NCI-H1694 (cell line): ENCODE data around the gene DSCAM.
A peak's percentile ranks its signal among the peaks of the same experiment; 100 is the strongest.

ENCODE experiments used
- DNase-seq: peaks from one replicate; lab custom pipeline; 2025; lab: John Stamatoyannopoulos, UW

Gene DSCAM

GRCh38 chr21:40652436-40652835 is 194.5 kb downstream of the DSCAM start:
- DNase-seq, result no peak

- no peak for DNase-seq
Measured at GRCh38 chr21:40647706-40648105, 199.3 kb downstream of the DSCAM start.

GRCh38 chr21:40646651-40647050 is 200.3 kb downstream of the DSCAM start:
- DNase-seq, result no peak

GRCh38 chr21:40641042-40641441 is 205.9 kb downstream of the DSCAM start:
- no peak for DNase-seq

- peak; percentile 30 for DNase-seq
Measured at GRCh38 chr21:40640266-40640789, 206.6 kb downstream of the DSCAM start.

GRCh38 chr21:40639616-40640194 is 207.3 kb downstream of the DSCAM start:
- peak; percentile 12 for DNase-seq

GRCh38 chr21:40638466-40639251 is 208.3 kb downstream of the DSCAM start:
- peak; percentile 87 for DNase-seq

- no peak for DNase-seq
Measured at GRCh38 chr21:40636026-40636425, 210.9 kb downstream of the DSCAM start.

GRCh38 chr21:40635391-40635790 is 211.6 kb downstream of the DSCAM start:
- no peak for DNase-seq

GRCh38 chr21:40634141-40634540 is 212.8 kb downstream of the DSCAM start:
- no peak for DNase-seq

GRCh38 chr21:40633048-40633447 is 213.9 kb downstream of the DSCAM start:
- no peak for DNase-seq

- no peak for DNase-seq
Measured at GRCh38 chr21:40631211-40631610, 215.7 kb downstream of the DSCAM start.

- no peak for DNase-seq
Measured at GRCh38 chr21:40625991-40626390, 221.0 kb downstream of the DSCAM start.

- no peak for DNase-seq
Measured at GRCh38 chr21:40623528-40623927, 223.4 kb downstream of the DSCAM start.

- no peak for DNase-seq
Measured at GRCh38 chr21:40622531-40622930, 224.4 kb downstream of the DSCAM start.

- DNase-seq, result no peak
Measured at GRCh38 chr21:40620386-40621145, 226.4 kb downstream of the DSCAM start.

GRCh38 chr21:40618191-40618973 is 228.6 kb downstream of the DSCAM start:
- DNase-seq, result peak; percentile 15

- no peak for DNase-seq
Measured at GRCh38 chr21:40616377-40616704, 230.6 kb downstream of the DSCAM start.

GRCh38 chr21:40615505-40616376 is 231.2 kb downstream of the DSCAM start:
- no peak for DNase-seq

- DNase-seq, result no peak
Measured at GRCh38 chr21:40613546-40614030, 233.4 kb downstream of the DSCAM start.

- peak; percentile 56 for DNase-seq
Measured at GRCh38 chr21:40610345-40610744, 236.6 kb downstream of the DSCAM start.
